Measurements from ENCODE around the gene P2RY2. TPM values are rescaled to one million over a fixed set of nuclear protein-coding genes. Genes with fewer than 3 reads are reported as not detected.
A peak's percentile ranks its signal among the peaks of the same experiment; 100 is the strongest.

The P2RY2 gene
- total and polyA plus RNA-seq, 7 donors = 0.16 to 6.2 (median 3.6) TPM; not detected in 3

DNA sequence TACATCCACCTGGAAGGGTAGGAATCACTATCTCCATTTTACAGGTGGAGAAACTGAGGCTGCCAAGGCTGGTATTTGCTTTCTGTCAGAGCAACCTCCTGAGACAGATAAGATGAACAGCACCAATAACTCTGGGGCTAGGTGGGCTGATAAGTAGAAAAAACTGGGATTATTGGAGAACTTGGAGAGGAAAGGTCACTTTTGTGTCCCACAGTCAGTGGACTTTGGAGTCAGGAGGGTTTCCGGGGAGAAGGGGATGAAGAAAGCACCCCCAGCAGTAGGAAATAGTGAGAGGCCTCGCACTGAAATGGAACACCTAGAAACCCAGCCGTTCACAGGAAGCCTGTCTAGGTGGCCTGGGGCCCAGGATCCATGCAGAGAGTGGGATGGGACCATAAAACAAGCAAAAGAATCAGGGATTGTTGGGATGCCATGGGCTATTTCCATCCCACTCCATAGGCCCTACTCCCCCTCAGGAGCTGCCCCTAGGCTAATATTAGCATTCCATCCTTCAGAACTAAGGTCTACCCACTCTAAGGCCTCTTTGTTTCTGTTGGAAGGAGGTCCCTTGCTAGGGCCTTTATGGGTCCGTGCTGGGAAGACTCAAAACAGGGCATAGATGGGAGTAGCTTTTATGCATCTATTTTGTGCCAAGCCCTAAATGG is 45.0 kb upstream of the P2RY2 start:
- Histone ChIP-seq H3K36me3 (no peaks in the 10 kb centered on the region), H3K27ac (no peak overlapping the region), H3K9me3 (no peaks in the 10 kb centered on the region), H3K4me3 (no peak overlapping the region), H3K4me1 (peaks cover 0 to 13% (median 11%) of the 10 kb centered on the region in 4 donors), H3K27me3 (no peaks in the 10 kb centered on the region)
- TF ChIP-seq POLR2A (IDR thresholded peaks at IDR 0.05) = no peak
- no peak for TF ChIP-seq EP300 (IDR thresholded peaks at IDR 0.05)
- TF ChIP-seq POLR2AphosphoS5 (IDR thresholded peaks at IDR 0.05) = no peak
- TF ChIP-seq, protein P1, sequence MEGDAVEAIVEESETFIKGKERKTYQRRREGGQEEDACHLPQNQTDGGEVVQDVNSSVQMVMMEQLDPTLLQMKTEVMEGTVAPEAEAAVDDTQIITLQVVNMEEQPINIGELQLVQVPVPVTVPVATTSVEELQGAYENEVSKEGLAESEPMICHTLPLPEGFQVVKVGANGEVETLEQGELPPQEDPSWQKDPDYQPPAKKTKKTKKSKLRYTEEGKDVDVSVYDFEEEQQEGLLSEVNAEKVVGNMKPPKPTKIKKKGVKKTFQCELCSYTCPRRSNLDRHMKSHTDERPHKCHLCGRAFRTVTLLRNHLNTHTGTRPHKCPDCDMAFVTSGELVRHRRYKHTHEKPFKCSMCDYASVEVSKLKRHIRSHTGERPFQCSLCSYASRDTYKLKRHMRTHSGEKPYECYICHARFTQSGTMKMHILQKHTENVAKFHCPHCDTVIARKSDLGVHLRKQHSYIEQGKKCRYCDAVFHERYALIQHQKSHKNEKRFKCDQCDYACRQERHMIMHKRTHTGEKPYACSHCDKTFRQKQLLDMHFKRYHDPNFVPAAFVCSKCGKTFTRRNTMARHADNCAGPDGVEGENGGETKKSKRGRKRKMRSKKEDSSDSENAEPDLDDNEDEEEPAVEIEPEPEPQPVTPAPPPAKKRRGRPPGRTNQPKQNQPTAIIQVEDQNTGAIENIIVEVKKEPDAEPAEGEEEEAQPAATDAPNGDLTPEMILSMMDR (IDR thresholded peaks at IDR 0.05) = no peak
- DNase-seq = peak; percentile 19
- WGBS, 2 donors = 89 to 96% methylated on average over 4 of the region's 4 CpGs
- intact Hi-C loops (cut with DNase I) = no loop called here

DNA sequence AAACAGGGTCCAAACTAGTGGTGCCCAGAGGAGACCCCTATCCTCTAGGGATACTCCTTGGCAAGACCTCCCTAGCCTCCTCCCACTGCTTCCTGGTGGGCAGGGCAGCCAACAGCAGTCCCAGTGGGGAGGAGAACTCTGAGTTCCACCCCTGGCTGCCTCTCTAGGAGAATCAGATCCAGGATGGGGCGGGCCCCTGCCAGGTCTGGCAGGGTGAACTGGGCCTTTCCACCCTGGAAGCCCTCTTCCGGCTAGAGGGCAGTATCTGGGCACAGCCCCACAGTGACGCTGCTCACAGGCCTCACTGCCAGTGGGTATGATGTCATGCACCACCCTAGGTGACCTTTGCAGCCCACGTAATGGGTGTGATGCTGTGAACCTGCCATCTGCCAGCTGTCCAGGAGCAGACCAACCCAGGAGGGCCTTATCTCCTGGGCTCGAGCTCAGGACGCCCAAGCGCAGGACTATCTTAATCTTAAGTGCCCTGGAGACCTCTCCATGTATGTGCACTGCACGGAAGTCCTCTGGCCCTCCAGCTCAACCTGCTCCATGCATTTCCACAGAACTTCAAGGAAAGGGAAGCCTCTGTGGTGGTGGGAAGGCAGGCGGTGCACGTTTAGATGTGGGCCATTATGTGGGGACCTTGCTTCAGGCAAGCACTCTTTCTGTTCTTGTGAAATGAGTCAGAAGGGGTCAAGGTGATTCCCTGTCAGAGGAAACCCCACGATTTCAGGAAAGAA is 44.2 kb upstream of the P2RY2 start:
- Histone ChIP-seq H3K27me3 (no peaks in the 10 kb centered on the region), H3K4me3 (no peak overlapping the region), H3K4me1 (peaks cover 0 to 15% (median 13%) of the 10 kb centered on the region in 4 donors), H3K36me3 (no peaks in the 10 kb centered on the region), H3K9me3 (no peaks in the 10 kb centered on the region), H3K27ac (no peak overlapping the region)
- DNase-seq = peak; percentile 64
- TF ChIP-seq POLR2A (IDR thresholded peaks at IDR 0.05) = no peak
- TF ChIP-seq EP300 (IDR thresholded peaks at IDR 0.05) = no peak
- TF ChIP-seq, protein P1 (IDR thresholded peaks at IDR 0.05) = no peak
- no peak for TF ChIP-seq POLR2AphosphoS5 (IDR thresholded peaks at IDR 0.05)
- intact Hi-C loops (cut with DNase I) = no loop called here
- 71 to 85% methylated on average over 11 of the region's 11 CpGs for WGBS, 2 donors

DNA sequence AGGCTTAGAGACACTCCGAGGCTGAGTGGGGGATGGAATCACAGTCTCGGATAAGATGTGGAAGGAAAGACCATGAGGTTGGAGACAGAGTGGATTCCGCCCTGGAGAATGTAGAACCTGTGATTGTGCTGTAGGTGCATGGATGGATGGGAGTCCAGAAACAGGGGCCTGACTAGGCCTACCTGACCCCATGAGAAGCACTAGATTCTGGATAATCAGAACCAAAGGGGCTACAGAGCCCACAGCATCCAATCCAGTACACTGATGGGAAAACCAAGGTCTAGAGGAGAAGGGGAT is 43.6 kb upstream of the P2RY2 start:
- no peak overlapping the region for H3K4me3 ChIP-seq
- WGBS, 2 donors = 93 to 96% methylated on average over 3 of the region's 3 CpGs
- no peak overlapping the region for H3K27ac ChIP-seq
- no peaks in the 10 kb centered on the region for H3K27me3 ChIP-seq
- no peak for TF ChIP-seq POLR2A (IDR thresholded peaks at IDR 0.05)
- TF ChIP-seq POLR2AphosphoS5 (IDR thresholded peaks at IDR 0.05) = no peak
- TF ChIP-seq EP300 (IDR thresholded peaks at IDR 0.05) = no peak
- TF ChIP-seq, protein P1 (IDR thresholded peaks at IDR 0.05) = no peak
- H3K9me3 ChIP-seq = no peaks in the 10 kb centered on the region
- peak; percentile 27 for DNase-seq
- no peaks in the 10 kb centered on the region for H3K36me3 ChIP-seq
- intact Hi-C loops (cut with DNase I) = no loop called here
- H3K4me1 ChIP-seq = peaks cover 0 to 15% (median 13%) of the 10 kb centered on the region in 4 donors

DNA sequence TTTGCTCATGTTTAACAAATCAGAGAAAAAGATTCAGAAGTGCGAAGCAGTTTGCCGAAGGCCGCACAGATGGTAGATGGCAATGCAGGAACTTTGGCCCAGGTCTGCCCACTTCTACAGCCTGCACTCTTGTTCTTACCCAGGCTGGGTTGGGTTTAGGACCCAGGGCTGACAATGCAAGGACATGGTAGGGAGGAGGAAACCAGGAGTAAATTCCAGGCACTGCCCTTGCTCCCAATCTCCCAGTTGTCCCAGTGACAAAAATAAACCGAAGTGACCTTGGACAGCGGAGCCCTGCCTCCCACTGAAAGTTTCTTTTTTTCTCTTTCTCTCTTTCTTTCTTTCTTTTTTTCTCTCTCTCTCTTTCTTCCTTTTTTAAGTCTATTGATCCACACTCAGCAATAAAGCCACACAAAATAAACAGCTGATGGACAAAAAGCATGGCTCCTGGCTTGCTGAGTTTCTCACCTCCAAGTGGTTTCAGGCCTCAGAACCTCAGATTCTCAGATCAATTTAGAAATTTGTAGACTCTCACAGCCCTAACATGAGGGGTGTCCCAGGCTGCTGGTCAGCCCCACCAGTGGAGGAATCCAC is 42.4 kb upstream of the P2RY2 start:
- peak; percentile 45 for DNase-seq
- Histone ChIP-seq H3K9me3 (no peaks in the 10 kb centered on the region), H3K27ac (peak overlapping the region in 1 of 4 donors; percentile 2), H3K4me1 (peaks cover 0 to 15% (median 13%) of the 10 kb centered on the region in 4 donors), H3K27me3 (no peaks in the 10 kb centered on the region), H3K36me3 (no peaks in the 10 kb centered on the region), H3K4me3 (no peak overlapping the region)
- TF ChIP-seq EP300 (IDR thresholded peaks at IDR 0.05) (no peak), POLR2A (IDR thresholded peaks at IDR 0.05) (no peak), POLR2AphosphoS5 (IDR thresholded peaks at IDR 0.05) (no peak)
- TF ChIP-seq, protein P1 (IDR thresholded peaks at IDR 0.05) = no peak
- 53 to 68% methylated on average over 5 of the region's 5 CpGs for WGBS, 2 donors
- intact Hi-C loops (cut with DNase I) = loop anchor here (5.0 kb wide), 1 partner anchor 253 kb away; no protein-coding TSS in a partner anchor

Measured in sigmoid colon (tissue), 7 donors.